ENCODE measurements around the gene DNAJC22. TPM values are rescaled to one million over a fixed set of nuclear protein-coding genes. Genes with fewer than 3 reads are reported as not detected.

DNAJC22 gene
- total RNA-seq = 0.83 and 1.2 TPM in 2 replicates

DNA sequence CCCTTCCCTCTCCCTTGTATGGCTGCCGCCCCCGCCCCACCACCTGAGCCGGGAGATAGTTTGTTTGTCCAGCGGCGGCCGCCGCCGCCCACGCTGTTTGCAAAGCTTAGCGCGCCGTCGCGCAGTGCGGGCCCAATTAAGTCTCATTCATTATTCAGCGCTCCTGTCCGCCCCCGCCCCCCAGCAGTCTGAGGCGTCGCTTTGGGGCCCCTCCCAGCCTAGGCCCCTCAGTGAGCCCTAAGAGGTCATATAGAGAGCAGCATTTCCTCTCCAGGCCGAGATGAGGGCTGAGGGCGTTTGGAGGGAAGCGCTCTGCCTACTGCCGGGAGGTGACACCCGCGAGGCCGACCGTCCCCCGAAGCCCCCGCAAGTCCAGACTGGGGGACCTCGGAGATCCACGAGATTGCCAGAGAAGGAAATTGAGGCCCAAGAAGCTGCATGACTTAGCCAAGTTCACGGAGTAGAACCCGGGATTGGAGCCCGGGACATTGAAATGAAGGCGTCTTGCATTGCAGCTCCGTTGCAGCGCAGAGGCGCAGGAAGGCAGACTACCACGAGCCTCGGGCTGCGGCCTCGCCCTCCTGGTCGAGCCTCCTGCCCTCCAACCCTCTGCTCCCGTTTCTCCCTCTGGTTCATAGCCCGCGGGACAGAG, at the start of gene DNAJC22:
TSS of gene DNAJC22 (plus strand) at position 230 of the 652 bp plus-strand sequence. CDS start 1,985 bp downstream, outside the sequence.

DNA sequence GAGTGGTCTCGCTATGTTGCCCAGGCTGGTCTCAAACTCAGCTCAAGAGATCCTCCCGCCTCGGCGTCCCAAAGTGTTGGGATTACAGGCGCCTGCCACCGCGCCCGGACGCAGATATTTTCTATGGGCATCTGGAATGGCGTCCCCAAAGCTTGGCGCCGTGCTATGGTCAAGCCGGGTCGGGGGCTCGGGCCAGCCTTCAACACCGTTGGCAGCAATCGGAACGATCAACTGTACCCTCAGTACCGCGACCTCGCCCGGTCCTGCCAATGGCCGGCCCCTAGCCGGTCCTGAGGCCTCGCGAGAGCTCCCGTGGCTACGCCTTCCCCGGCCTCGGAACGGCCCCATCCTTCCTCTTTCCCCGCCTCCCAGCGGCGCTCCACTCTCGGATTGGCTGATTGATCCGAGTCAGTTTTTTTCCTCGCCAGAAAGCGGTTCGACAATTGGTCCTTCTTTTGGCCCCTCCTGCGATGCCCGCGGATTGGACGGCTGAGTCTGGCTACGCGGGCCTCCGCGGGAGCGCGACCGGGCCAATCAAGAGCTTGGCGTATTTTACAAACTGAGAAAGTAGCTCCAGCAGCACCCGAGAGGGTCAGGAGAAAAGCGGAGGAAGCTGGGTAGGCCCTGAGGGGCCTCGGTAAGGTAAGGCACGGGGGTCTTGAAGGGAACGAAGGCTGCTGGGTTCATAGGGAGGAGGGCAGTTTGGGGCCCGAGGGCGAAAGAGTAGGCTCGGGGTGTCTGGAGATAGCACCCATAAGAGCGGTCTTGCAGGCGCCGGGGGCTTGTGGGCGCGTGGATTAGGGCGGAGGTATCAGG, 23.8 kb upstream of the DNAJC22 start, which contains the start of gene TROAP:
TSS of gene TROAP (plus strand) at position 548 of the 816 bp plus-strand sequence. CDS start 354 bp downstream, outside the sequence.

DNA sequence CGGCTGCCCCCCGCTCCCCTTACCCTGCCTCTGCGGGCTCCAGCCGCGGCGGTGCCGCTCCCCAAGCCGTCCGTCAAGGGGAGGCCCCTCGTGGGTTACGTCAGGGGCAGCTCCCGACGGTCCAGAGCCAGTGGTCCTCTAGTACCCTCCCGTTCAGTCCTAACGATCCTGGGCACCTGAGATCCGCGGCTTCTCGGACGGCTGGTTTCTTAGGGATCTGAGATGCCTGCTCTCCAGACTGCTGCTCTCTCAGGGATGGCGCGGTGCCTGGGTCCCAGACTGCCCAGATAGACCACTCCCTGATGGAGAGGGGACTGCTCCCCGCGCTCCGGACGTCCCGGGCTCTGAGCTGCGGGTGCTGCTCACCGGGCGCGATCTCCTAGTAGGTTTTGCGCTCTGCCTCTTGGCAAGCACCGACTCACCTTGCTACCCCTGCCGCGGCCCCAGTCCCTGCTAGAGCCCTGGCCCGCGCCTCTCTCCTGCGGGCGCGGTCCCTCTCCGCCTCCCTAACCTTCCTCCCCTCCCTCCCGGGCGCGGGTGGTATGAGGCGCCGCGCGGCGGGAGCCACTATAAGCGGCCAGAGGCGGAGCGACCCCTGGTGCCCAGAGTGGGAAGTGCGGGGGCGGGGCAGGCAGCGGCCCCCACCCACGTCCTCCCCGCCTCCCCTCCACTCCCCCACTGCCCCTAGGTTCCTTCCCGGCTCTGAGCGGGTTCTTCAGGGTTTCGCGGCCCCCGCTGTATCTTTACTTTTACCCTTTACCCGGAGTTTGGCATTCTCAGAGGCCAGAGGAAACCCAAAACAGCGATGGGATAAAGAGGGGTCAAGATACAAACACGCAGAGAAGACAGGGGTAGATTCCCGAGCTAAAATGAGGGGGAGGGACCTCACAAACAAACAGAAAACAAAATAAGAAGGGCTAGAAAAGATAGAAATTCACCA, 9.8 kb upstream of the DNAJC22 start, which contains the start of gene C1QL4:
TSS of gene C1QL4 (minus strand) at position 544 of the 940 bp plus-strand sequence. CDS start 711 bp downstream, outside the sequence.

DNA sequence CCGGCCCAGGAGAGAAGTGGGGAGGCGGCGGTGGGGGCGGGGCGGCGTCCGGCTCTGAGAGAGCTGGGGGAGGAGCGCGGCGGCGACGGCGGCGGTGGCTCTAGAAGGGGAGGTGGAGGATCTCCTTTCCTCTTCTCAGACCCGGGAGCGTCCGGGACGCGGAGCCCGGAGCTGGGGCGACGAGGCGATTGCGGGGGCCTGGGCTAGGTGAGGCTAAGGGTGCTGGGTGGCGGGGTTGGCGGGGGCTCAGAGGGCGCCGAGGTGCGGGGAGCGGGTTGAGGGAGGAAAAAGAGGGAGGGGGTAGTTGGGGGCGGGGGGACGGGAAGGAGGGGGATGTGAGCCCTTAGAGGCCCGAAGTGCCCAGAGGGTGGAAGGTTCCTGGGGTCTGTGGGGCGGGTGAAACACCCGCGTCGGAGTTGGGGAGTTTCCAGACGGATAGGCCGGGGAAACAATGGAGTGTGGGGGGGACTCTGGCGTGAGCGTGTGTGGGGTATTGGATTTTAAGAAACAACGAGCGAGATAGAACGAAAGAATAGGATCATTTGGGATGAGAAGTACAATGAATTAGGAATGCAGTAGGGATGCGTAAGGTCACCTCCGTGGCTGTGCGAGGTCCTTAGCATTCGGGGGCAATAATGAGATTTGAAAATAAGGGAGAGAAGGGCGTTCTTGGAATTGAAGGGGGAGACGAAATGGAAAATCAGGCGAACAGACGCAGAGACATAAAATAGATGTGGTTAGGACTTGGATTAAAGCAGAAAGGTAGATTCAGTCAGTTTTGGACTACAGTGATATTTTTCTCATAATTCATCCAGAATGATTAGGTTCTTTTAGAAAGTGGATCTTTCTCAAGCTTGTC, 20.9 kb downstream of the DNAJC22 start, which contains the start of gene SPATS2:
TSS of gene SPATS2 (plus strand) at position 82 of the 859 bp plus-strand sequence. CDS start 93,551 bp downstream, outside the sequence.

Other genes with a start within 250 kb of the DNAJC22 start
- gene LMBR1L, start 236.0 kb upstream of the DNAJC22 start, total RNA-seq = 37.6 and 56.4 TPM in 2 replicates
- 515 and 1,601 TPM in 2 replicates for gene TUBA1B, start 215.5 kb upstream of the DNAJC22 start, total RNA-seq
- 341 and 811 TPM in 2 replicates for gene TUBA1A, start 157.8 kb upstream of the DNAJC22 start, total RNA-seq
- 159 and 508 TPM in 2 replicates for gene TUBA1C, start 81.8 kb upstream of the DNAJC22 start, total RNA-seq
- gene PRPH, start 51.7 kb upstream of the DNAJC22 start, total RNA-seq = not detected in 2 replicates
- gene TROAP, start 23.6 kb upstream of the DNAJC22 start, total RNA-seq = 0.89 and 5.0 TPM in 2 replicates
- gene C1QL4, start 9.7 kb upstream of the DNAJC22 start, total RNA-seq = 0.14 TPM in 1 of 2 replicates, not detected in the other
- gene SPATS2, start 20.6 kb downstream of the DNAJC22 start, total RNA-seq = 30.0 and 65.8 TPM in 2 replicates
- under 0.01 and 0.14 TPM in 2 replicates for gene KCNH3, start 192.1 kb downstream of the DNAJC22 start, total RNA-seq
- 40.1 and 42.7 TPM in 2 replicates for gene MCRS1, start 221.3 kb downstream of the DNAJC22 start, total RNA-seq

Measured in smooth muscle cell of the umbilical artery (primary cell).